Ishikawa (cell line): Measurements from ENCODE around the gene LMO3.

Experiments
- CEBPB ChIP-seq: IDR thresholded peaks from 2 replicates; pipeline ENCODE4 v1.6.1; 2012
- CREB1 ChIP-seq: IDR thresholded peaks from 2 replicates; pipeline ENCODE4 v1.6.1; 2012; ENCODE audit warnings: low read depth
- EGR1 ChIP-seq: IDR thresholded peaks from 2 replicates; pipeline ENCODE4 v1.6.1; 2012
- EP300 ChIP-seq: IDR thresholded peaks from 2 replicates; pipeline ENCODE4 v1.6.1; 2012; ENCODE audit warnings: borderline replicate concordance
- FOXM1 ChIP-seq: IDR thresholded peaks from 2 replicates; pipeline ENCODE4 v1.6.1; 2012; ENCODE audit warnings: low read depth, borderline replicate concordance
- NFIC ChIP-seq: IDR thresholded peaks from 2 replicates; pipeline ENCODE4 v1.6.1; 2012
- RAD21 ChIP-seq: IDR thresholded peaks from 2 replicates; pipeline ENCODE4 v1.6.1; 2012; ENCODE audit warnings: low read depth
- REST ChIP-seq: IDR thresholded peaks from 2 replicates; pipeline ENCODE4 v1.6.1; 2012; ENCODE audit warnings: low read depth, mild to moderate bottlenecking
- TAF1 ChIP-seq: IDR thresholded peaks from 2 replicates; pipeline ENCODE4 v1.6.1; 2012; ENCODE audit warnings: low read depth, mild to moderate bottlenecking
- TCF12 ChIP-seq: IDR thresholded peaks from 2 replicates; pipeline ENCODE4 v1.6.1; 2012; ENCODE audit warnings: low read depth
- TEAD4 ChIP-seq: IDR thresholded peaks from 2 replicates; pipeline ENCODE4 v1.6.1; 2012
- USF1 ChIP-seq: IDR thresholded peaks from 2 replicates; pipeline ENCODE4 v1.6.1; 2012
- YY1 ChIP-seq: IDR thresholded peaks from 2 replicates; pipeline ENCODE4 v1.6.1; 2012; ENCODE audit warnings: low read depth
- ZBTB7A ChIP-seq: IDR thresholded peaks from 2 replicates; pipeline ENCODE4 v1.6.1; 2012; ENCODE audit warnings: low read depth
- TF ChIP-seq, protein P1 (sequence below): IDR thresholded peaks from 2 replicates; pipeline ENCODE4 v1.6.1; 2012

Gene LMO3

GRCh38 chr12:16509411-16509810, 96.6 kb downstream of the LMO3 start:
- TF ChIP-seq CEBPB = no peak
- TF ChIP-seq NFIC = no peak
- TF ChIP-seq RAD21 = no peak
- TF ChIP-seq TEAD4 = no peak

DNA sequence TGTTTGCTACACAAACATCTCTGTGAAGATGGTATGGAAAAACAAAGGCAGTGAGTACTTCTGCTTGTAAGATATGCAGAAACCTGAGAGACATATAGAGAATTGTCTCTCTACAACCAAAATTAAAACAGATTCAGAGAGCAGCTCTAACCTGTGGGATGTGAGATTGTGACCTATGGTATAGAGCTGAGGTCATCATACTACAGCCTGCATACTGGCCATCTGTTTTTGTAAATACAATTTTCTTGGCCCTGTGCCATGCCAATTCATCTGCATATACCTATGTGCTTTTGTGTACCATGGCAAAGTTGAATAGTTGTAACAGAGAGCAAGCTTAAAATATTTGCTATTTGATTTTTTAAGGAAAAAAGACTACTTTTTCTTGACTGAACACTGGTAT, 99.6 kb downstream of the LMO3 start:
- no peak for TF ChIP-seq NFIC

GRCh38 chr12:16504200-16504599, 101.8 kb downstream of the LMO3 start:
- TF ChIP-seq TCF12 = no peak
- TF ChIP-seq ZBTB7A = no peak
- TF ChIP-seq CEBPB = no peak

DNA sequence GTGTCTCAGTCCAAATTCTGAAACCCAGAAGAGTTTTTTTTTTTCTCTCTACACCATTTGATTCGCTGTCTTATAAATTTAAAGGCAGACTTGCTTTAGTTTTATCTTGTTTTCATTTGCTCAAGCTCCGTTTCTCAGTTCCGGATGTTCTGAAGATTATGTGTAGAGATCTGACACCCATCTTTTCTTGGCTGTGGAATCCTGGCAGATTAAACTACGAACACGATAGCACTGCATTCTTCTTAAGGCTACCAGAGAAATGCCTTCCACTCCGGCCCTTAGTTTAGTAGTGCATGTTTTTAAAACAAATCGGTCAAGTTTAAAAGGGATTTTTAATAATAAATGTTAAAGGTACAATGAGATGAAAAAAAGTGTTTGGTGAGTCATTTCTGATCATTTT, 106.4 kb downstream of the LMO3 start:
- TF ChIP-seq ZBTB7A (no peak), REST (no peak), CEBPB (no peak), TCF12 (no peak), NFIC (no peak), TEAD4 (no peak), FOXM1 (no peak), EGR1 (no peak), CREB1 (no peak), USF1 (no peak), RAD21 (no peak), EP300 (no peak), TAF1 (no peak), YY1 (no peak)
- TF ChIP-seq, protein P1, sequence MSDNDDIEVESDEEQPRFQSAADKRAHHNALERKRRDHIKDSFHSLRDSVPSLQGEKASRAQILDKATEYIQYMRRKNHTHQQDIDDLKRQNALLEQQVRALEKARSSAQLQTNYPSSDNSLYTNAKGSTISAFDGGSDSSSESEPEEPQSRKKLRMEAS = no peak
